ENCODE measurements around the gene QTRT2. TPM values are rescaled to one million over a fixed set of nuclear protein-coding genes. Genes with fewer than 3 reads are reported as not detected.
A peak's percentile ranks its signal among the peaks of the same experiment; 100 is the strongest.

Gene QTRT2
- total and polyA plus RNA-seq, 10 donors, result 7.9 to 45.8 (median 27.0) TPM

DNA sequence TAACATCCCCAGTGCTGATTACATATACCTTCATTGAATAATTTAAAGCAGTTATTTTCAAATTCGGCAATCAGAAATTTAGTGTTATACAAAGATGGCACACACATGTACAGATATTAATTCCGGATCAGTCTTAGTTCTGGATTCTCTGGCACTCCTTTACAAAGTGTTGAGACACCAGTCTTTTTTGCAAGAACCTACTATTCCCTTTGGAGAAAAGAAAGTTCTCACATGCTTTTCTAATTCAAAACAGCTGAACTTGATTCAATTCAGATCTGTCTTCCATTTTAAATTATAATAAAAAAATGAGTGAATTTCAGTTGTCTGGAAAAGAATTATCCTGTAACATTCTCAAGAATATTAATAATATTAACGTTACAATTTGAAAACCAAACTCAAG lies 20.6 kb upstream of the QTRT2 start:
- no peak for DNase-seq
- Histone ChIP-seq H3K4me1 (no peaks in the 10 kb centered on the region), H3K4me3 (no peak overlapping the region), H3K27me3 (replicated peaks in 1 of 7) (no peaks in the 10 kb centered on the region), H3K9me3 (no peaks in the 10 kb centered on the region), H3K36me3 (peaks cover 0 to 61% (median 0%) of the 10 kb centered on the region in 6 donors), H3K27ac (no peak overlapping the region)
- intact Hi-C loops (cut with DNase I; ENCODE audit: low total_unique reads), result no loop called here
- TF ChIP-seq, protein P1, sequence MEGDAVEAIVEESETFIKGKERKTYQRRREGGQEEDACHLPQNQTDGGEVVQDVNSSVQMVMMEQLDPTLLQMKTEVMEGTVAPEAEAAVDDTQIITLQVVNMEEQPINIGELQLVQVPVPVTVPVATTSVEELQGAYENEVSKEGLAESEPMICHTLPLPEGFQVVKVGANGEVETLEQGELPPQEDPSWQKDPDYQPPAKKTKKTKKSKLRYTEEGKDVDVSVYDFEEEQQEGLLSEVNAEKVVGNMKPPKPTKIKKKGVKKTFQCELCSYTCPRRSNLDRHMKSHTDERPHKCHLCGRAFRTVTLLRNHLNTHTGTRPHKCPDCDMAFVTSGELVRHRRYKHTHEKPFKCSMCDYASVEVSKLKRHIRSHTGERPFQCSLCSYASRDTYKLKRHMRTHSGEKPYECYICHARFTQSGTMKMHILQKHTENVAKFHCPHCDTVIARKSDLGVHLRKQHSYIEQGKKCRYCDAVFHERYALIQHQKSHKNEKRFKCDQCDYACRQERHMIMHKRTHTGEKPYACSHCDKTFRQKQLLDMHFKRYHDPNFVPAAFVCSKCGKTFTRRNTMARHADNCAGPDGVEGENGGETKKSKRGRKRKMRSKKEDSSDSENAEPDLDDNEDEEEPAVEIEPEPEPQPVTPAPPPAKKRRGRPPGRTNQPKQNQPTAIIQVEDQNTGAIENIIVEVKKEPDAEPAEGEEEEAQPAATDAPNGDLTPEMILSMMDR (IDR thresholded peaks at IDR 0.05 in 8 of 11, conservative IDR thresholded peaks at IDR 0.05 in 3 of 11), result no peak
- TF ChIP-seq POLR2A (IDR thresholded peaks at IDR 0.05) (no peak), POLR2AphosphoS5 (IDR thresholded peaks at IDR 0.05) (no peak)
- 93 to 99% (median 96%) methylated on average over 3 of the region's 3 CpGs for WGBS, 5 donors

DNA sequence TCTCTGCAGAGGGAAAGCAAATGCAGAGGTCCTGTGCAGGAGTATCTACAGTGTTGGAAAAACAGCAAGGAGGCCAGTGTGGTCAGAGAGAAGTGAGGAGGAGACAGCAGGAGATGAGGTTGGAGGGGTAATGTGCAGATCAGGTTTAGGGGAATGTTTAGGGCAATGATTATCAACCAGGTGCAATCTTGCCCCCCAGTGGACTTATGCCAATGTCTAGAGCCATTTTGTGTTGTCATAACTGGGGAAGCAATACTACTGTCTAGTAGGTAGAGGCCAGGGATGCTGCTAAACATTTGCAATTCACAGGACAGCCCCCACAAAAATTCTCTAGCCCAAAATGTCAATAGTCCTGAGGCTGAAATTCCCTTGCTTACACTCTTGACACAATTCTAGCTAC lies 13.3 kb upstream of the QTRT2 start:
- Histone ChIP-seq H3K27me3 (replicated peaks in 1 of 7) (no peaks in the 10 kb centered on the region), H3K4me1 (no peaks in the 10 kb centered on the region), H3K36me3 (peaks cover 0 to 19% (median 0%) of the 10 kb centered on the region in 6 donors), H3K4me3 (no peak overlapping the region), H3K27ac (no peak overlapping the region), H3K9me3 (no peaks in the 10 kb centered on the region)
- no peak for DNase-seq
- intact Hi-C loops (cut with DNase I; ENCODE audit: low total_unique reads), result no loop called here
- TF ChIP-seq POLR2AphosphoS5 (IDR thresholded peaks at IDR 0.05) (no peak), POLR2A (IDR thresholded peaks at IDR 0.05) (no peak)
- TF ChIP-seq, protein P1 (IDR thresholded peaks at IDR 0.05 in 8 of 11, conservative IDR thresholded peaks at IDR 0.05 in 3 of 11), result no peak

DNA sequence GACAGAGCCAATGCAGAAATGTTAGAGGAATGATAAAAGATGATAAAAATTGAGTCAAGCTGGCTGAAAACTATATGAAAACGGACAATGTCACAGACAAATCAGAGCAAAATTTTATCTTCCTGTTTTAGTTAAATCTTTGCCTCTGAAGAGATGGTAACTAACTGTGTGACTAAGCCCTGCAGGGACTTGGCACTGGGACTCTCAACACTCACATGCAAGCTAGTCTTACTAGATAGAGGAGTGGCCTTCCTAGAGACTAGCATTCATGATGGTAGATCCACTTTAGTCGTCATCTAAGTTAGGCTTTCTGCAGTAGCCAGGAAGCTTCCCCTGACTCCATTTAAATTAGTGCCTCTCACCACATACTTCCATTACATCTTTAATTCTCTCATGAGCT lies 4.3 kb upstream of the QTRT2 start:
- H3K4me3 ChIP-seq, result no peak overlapping the region
- no peak for DNase-seq
- H3K9me3 ChIP-seq, result no peaks in the 10 kb centered on the region
- H3K4me1 ChIP-seq, result peaks cover 6 to 20% (median 14%) of the 10 kb centered on the region in 6 donors
- TF ChIP-seq POLR2AphosphoS5 (IDR thresholded peaks at IDR 0.05) (no peak), POLR2A (IDR thresholded peaks at IDR 0.05) (no peak)
- TF ChIP-seq, protein P1 (IDR thresholded peaks at IDR 0.05 in 8 of 11, conservative IDR thresholded peaks at IDR 0.05 in 3 of 11), result no peak
- no peaks in the 10 kb centered on the region for H3K36me3 ChIP-seq
- H3K27me3 ChIP-seq (replicated peaks in 1 of 7), result no peaks in the 10 kb centered on the region
- H3K27ac ChIP-seq, result no peak overlapping the region
- WGBS, 5 donors, result 89 to 94% (median 91%) methylated on average over 2 of the region's 2 CpGs
- intact Hi-C loops (cut with DNase I; ENCODE audit: low total_unique reads), result no loop called here

GRCh38 chr3:114057011-114057347 lies 442 bp downstream of the QTRT2 start:
- H3K27ac ChIP-seq, result peak overlapping the region; percentile 59 to 92 (median 86)
- intact Hi-C loops (cut with DNase I; ENCODE audit: low total_unique reads), result no loop called here

More at GRCh38 chr3:114057011-114057347, 442 bp downstream of the QTRT2 start:
- Histone ChIP-seq H3K9me3 (no peaks in the 10 kb centered on the region), H3K4me3 (peak overlapping the region; percentile 67 to 96 (median 80)), H3K27me3 (replicated peaks in 1 of 7) (no peaks in the 10 kb centered on the region), H3K4me1 (peaks cover 28 to 66% (median 48%) of the 10 kb centered on the region in 6 donors), H3K36me3 (peaks cover 0 to 16% (median 0%) of the 10 kb centered on the region in 6 donors)
- TF ChIP-seq POLR2AphosphoS5 (IDR thresholded peaks at IDR 0.05) (no peak), POLR2A (IDR thresholded peaks at IDR 0.05) (no peak)
- TF ChIP-seq, protein P1 (IDR thresholded peaks at IDR 0.05 in 8 of 11, conservative IDR thresholded peaks at IDR 0.05 in 3 of 11), result no peak
- WGBS, 5 donors, result 0 to 2% (median 0%) methylated on average over 5 to 8 of the region's 8 CpGs
- DNase-seq, result no peak

Data from spleen (tissue), 11 donors.